Jurkat, Clone E6-1 (cell line): ENCODE results near the gene NAV3.

ENCODE experiments used
- DNase-seq: peaks from one replicate; pipeline ENCODE4 v3.0.0-alpha.2; 2011; ENCODE audit warnings: low read depth, low spot score
- H3K4me3 ChIP-seq: 2 replicates; pipeline ENCODE4 v1.5.1; 2011; ENCODE audit warnings: mild to moderate bottlenecking, low read length, control low read depth, moderate library complexity

The NAV3 gene

GRCh38 chr12:77835969-77836368, 5.3 kb downstream of the NAV3 start:
- H3K4me3 ChIP-seq, result no peak overlapping the region

GRCh38 chr12:77837876-77838291, 7.2 kb downstream of the NAV3 start:
- no peak for DNase-seq
- H3K4me3 ChIP-seq, result no peak overlapping the region

More at GRCh38 chr12:77835969-77836368, 5.3 kb downstream of the NAV3 start:
- DNase-seq, result no peak

GRCh38 chr12:77841521-77841920, 10.8 kb downstream of the NAV3 start:
- no peak overlapping the region for H3K4me3 ChIP-seq
- DNase-seq, result no peak

- DNase-seq, result no peak
Observed at GRCh38 chr12:77842430-77842829, 11.7 kb downstream of the NAV3 start.

GRCh38 chr12:77845831-77846230, 15.1 kb downstream of the NAV3 start:
- no peak for DNase-seq

More at GRCh38 chr12:77842430-77842829, 11.7 kb downstream of the NAV3 start:
- H3K4me3 ChIP-seq, result no peak overlapping the region

GRCh38 chr12:77847060-77847541, 16.4 kb downstream of the NAV3 start:
- no peak overlapping the region for H3K4me3 ChIP-seq
- no peak for DNase-seq

More at GRCh38 chr12:77845831-77846230, 15.1 kb downstream of the NAV3 start:
- no peak overlapping the region for H3K4me3 ChIP-seq

GRCh38 chr12:77847680-77848431, 17.2 kb downstream of the NAV3 start:
- no peak for DNase-seq
- no peak overlapping the region for H3K4me3 ChIP-seq

- no peak for DNase-seq
- H3K4me3 ChIP-seq, result no peak overlapping the region
Observed at GRCh38 chr12:77850129-77850528, 19.4 kb downstream of the NAV3 start.

- H3K4me3 ChIP-seq, result no peak overlapping the region
- DNase-seq, result no peak
Observed at GRCh38 chr12:77850698-77851097, 20.0 kb downstream of the NAV3 start.

GRCh38 chr12:77855548-77855947, 24.9 kb downstream of the NAV3 start:
- DNase-seq, result no peak
- H3K4me3 ChIP-seq, result no peak overlapping the region

- no peak for DNase-seq
- no peak overlapping the region for H3K4me3 ChIP-seq
Observed at GRCh38 chr12:77861317-77861716, 30.6 kb downstream of the NAV3 start.

GRCh38 chr12:77865178-77865577, 34.5 kb downstream of the NAV3 start:
- no peak overlapping the region for H3K4me3 ChIP-seq
- no peak for DNase-seq

- no peak for DNase-seq
- no peak overlapping the region for H3K4me3 ChIP-seq
Observed at GRCh38 chr12:77878901-77879300, 48.2 kb downstream of the NAV3 start.

GRCh38 chr12:77882709-77883108, 52.0 kb downstream of the NAV3 start:
- H3K4me3 ChIP-seq, result no peak overlapping the region
- DNase-seq, result no peak

GRCh38 chr12:77888611-77889010, 57.9 kb downstream of the NAV3 start:
- H3K4me3 ChIP-seq, result no peak overlapping the region
- no peak for DNase-seq

- H3K4me3 ChIP-seq, result no peak overlapping the region
- no peak for DNase-seq
Observed at GRCh38 chr12:77891518-77892147, 60.9 kb downstream of the NAV3 start.

GRCh38 chr12:77893918-77894317, 63.2 kb downstream of the NAV3 start:
- DNase-seq, result no peak
- no peak overlapping the region for H3K4me3 ChIP-seq

GRCh38 chr12:77894556-77894955, 63.9 kb downstream of the NAV3 start:
- no peak for DNase-seq
- no peak overlapping the region for H3K4me3 ChIP-seq

GRCh38 chr12:77895699-77896098, 65.0 kb downstream of the NAV3 start:
- no peak overlapping the region for H3K4me3 ChIP-seq
- DNase-seq, result no peak

- H3K4me3 ChIP-seq, result no peak overlapping the region
- no peak for DNase-seq
Observed at GRCh38 chr12:77907936-77908335, 77.2 kb downstream of the NAV3 start.

- DNase-seq, result no peak
- H3K4me3 ChIP-seq, result no peak overlapping the region
Observed at GRCh38 chr12:77914081-77914488, 83.4 kb downstream of the NAV3 start.
